GM12872 (cell line): Measurements from ENCODE around the gene CACNA1C.

Experiments used
- CTCF ChIP-seq: IDR thresholded peaks from 3 replicates; pipeline ENCODE4 v1.5.1; 2011; ENCODE audit warnings: low read depth, mild to moderate bottlenecking, low read length, moderate library complexity; ENCODE audit not compliant: insufficient read depth

Gene CACNA1C

GRCh38 chr12:2336409-2336829 lies 283.6 kb downstream of the CACNA1C start:
- TF ChIP-seq CTCF, result no peak

- TF ChIP-seq CTCF, result no peak
These were observed 284.5 kb downstream of the CACNA1C start for GRCh38 chr12:2337031-2338010.

GRCh38 chr12:2338381-2338780 lies 285.6 kb downstream of the CACNA1C start:
- TF ChIP-seq CTCF, result no peak

- TF ChIP-seq CTCF, result no peak
These were observed 286.2 kb downstream of the CACNA1C start for GRCh38 chr12:2338991-2339431.

GRCh38 chr12:2341051-2341751 lies 288.4 kb downstream of the CACNA1C start:
- no peak for TF ChIP-seq CTCF

- TF ChIP-seq CTCF, result no peak
These were observed 289.1 kb downstream of the CACNA1C start for GRCh38 chr12:2341871-2342270.

- no peak for TF ChIP-seq CTCF
These were observed 290.9 kb downstream of the CACNA1C start for GRCh38 chr12:2343681-2344080.
